Epithelial cell of prostate (primary cell): ENCODE results near the gene SNORC.

ENCODE experiments used
- DNase-seq: peaks from one replicate; pipeline ENCODE4 v3.0.0-alpha.2; 2011; ENCODE audit warnings: low read depth, low spot score
- H3K27ac ChIP-seq: fragments of 450-650 bp; 2 replicates; pipeline ENCODE4 v1.5.1; 2017; ENCODE audit warnings: mild to moderate bottlenecking

SNORC gene

GRCh38 chr2:232920055-232920454 lies 50.0 kb downstream of the SNORC start:
- DNase-seq: no peak
- H3K27ac ChIP-seq: no peak overlapping the region

GRCh38 chr2:232920760-232921159 lies 50.7 kb downstream of the SNORC start:
- no peak overlapping the region for H3K27ac ChIP-seq
- DNase-seq: no peak

DNA sequence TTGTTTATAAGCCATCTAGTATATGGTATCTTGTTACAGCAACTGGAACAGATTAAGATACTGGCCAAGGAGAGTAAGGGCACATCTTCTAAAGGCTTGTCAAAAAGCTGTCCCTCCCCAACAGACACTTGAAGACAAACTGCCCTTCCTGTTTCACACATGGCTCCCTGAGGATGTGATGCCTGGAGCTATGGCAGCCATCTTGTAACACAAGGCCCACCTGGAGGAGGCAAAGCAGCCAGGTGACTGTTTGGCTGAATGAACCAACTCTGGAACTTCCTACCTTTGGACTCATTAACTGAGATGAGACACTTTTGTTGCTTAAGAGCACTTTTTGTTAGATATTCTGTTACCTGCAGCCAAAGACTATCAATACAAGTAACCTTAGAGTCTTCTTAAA lies 54.4 kb downstream of the SNORC start:
- H3K27ac ChIP-seq: no peak overlapping the region
- no peak for DNase-seq

GRCh38 chr2:232925153-232925820 lies 55.2 kb downstream of the SNORC start:
- H3K27ac ChIP-seq: no peak overlapping the region
- DNase-seq: no peak

DNA sequence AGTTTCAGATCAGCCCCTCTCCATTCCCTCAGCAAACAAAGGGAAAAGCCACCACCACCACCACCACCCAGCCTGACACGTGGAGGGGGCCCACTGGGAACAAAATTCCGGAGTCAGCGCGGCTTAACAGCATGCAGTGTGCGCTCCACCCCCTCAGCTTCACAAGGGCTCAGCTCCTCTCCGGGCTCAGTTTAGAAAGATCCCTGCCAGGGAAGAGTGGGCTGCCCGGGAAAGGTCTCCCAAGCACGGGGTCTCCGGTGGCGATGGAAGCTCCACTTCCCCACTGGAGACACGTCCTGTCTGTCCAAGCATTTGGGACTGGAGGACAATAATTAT lies 55.7 kb downstream of the SNORC start:
- H3K27ac ChIP-seq: no peak overlapping the region
- DNase-seq: no peak

GRCh38 chr2:232926431-232926939 lies 56.4 kb downstream of the SNORC start:
- H3K27ac ChIP-seq: no peak overlapping the region
- no peak for DNase-seq

GRCh38 chr2:232927032-232927792 lies 57.1 kb downstream of the SNORC start:
- no peak for DNase-seq
- no peak overlapping the region for H3K27ac ChIP-seq

- DNase-seq: no peak
- no peak overlapping the region for H3K27ac ChIP-seq
These were observed 57.9 kb downstream of the SNORC start for GRCh38 chr2:232927793-232928550.
